Caco-2 (cell line): ENCODE measurements around the gene TIMD4. TPM values are rescaled to one million over a fixed set of nuclear protein-coding genes. Genes with fewer than 3 reads are reported as not detected.

ENCODE experiments used
- BruUV-seq: library from RNA; stranded (reverse); fragments of 400-500 nt; replicated peaks from 2 replicates; lab custom pipeline; 2021; lab: Mats Ljungman, UMichigan
- CTCF ChIA-PET: fragments of 300-600 bp; sonication (Branson Sonifier 250); formaldehyde crosslinking; loops from one replicate; lab custom pipeline; 2022; ENCODE audit warnings: antibody characterized with exemption; lab: Charles Lee
- POLR2A ChIA-PET: fragments of 300-600 bp; sonication (Branson Sonifier 250); formaldehyde crosslinking; loops from one replicate; lab custom pipeline; 2022; ENCODE audit warnings: antibody characterized with exemption; lab: Charles Lee
- DNase-seq, 2 experiments: peaks; one replicate each; pipeline versions ENCODE4 v3.0.0 to v3.0.0-alpha.2; 2020 to 2022
- H3K27me3 ChIP-seq: replicated peaks from 2 replicates; pipeline ENCODE4 v1.6.0; 2011; ENCODE audit warnings: low read length; ENCODE audit not compliant: control insufficient read depth, insufficient read depth
- H3K36me3 ChIP-seq: 2 replicates; pipeline ENCODE4 v1.5.1; 2011; ENCODE audit warnings: low read length; ENCODE audit not compliant: control insufficient read depth, insufficient read depth
- H3K4me1 ChIP-seq: fragments of 250-450 bp; sonication (Bioruptor Pico); 2 replicates; pipeline ENCODE4 v1.5.1; 2020; ENCODE audit warnings: mild to moderate bottlenecking
- H3K4me3 ChIP-seq: 2 replicates; pipeline ENCODE4 v1.5.1; 2011; ENCODE audit warnings: low read depth, mild to moderate bottlenecking, control low read depth, low read length
- H3K9me3 ChIP-seq: fragments of 250-450 bp; sonication (Bioruptor Pico); 2 replicates; pipeline ENCODE4 v1.5.1; 2020; ENCODE audit warnings: mild to moderate bottlenecking, moderate library complexity
- H3K27ac Mint-ChIP-seq: one replicate; pipeline ENCODE4 v1.8.0; 2022; ENCODE audit warnings: mixed read lengths; ENCODE audit not compliant: unreplicated experiment
- H3K27me3 Mint-ChIP-seq: one replicate; pipeline ENCODE4 v1.8.0; 2022; ENCODE audit warnings: mixed read lengths; ENCODE audit not compliant: insufficient read depth, unreplicated experiment
- H3K36me3 Mint-ChIP-seq: one replicate; pipeline ENCODE4 v1.8.0; 2022; ENCODE audit warnings: mild to moderate bottlenecking, mixed read lengths; ENCODE audit not compliant: insufficient read depth, unreplicated experiment
- H3K4me1 Mint-ChIP-seq: one replicate; pipeline ENCODE4 v1.8.0; 2022; ENCODE audit warnings: low read depth, mixed read lengths; ENCODE audit not compliant: unreplicated experiment
- H3K4me3 Mint-ChIP-seq: one replicate; pipeline ENCODE4 v1.8.0; 2022; ENCODE audit warnings: mild to moderate bottlenecking, moderate library complexity, mixed read lengths; ENCODE audit not compliant: unreplicated experiment
- H3K9me3 Mint-ChIP-seq: one replicate; pipeline ENCODE4 v1.8.0; 2022; ENCODE audit warnings: mixed read lengths; ENCODE audit not compliant: unreplicated experiment
- intact Hi-C: fragments of 100-400 bp; cut with micrococcal nuclease; formaldehyde crosslinking; loops from one replicate; pipeline ENCODE4 v1.10.0; 2022; ENCODE audit not compliant: unreplicated experiment
- total RNA-seq: library from RNA; stranded (reverse); gene quantifications from 2 replicates; pipeline ENCODE4 v1.2.3, GENCODE V29; 2022
- TF ChIP-seq, protein P1 (sequence below), 2 experiments: fragments of 200-600 bp in 1 of 2; IDR thresholded peaks; 1 replicate in 1 of 2; 2 replicates in 1 of 2; pipeline versions ENCODE4 v1.5.1 to v1.8.0; 2011 to 2022; ENCODE audit warnings: antibody characterized with exemption in 1 of 2, control low read depth in 1 of 2, inconsistent platforms in 1 of 2, low read depth in 1 of 2, low read length in 1 of 2, mild to moderate bottlenecking in 1 of 2, moderate library complexity in 1 of 2; ENCODE audit not compliant: insufficient read depth in 1 of 2, severe bottlenecking in 1 of 2, unreplicated experiment in 1 of 2

Gene TIMD4
- total RNA-seq, 1 experiment from 2014 or later = 1.7 TPM

GRCh38 chr5:156892864-156893263, 70.2 kb downstream of the TIMD4 start:
- Histone ChIP-seq H3K9me3 (no peaks in the 10 kb centered on the region), H3K4me1 (no peaks in the 10 kb centered on the region), H3K36me3 (no peaks in the 10 kb centered on the region), H3K27me3 (no peaks in the 10 kb centered on the region), H3K4me3 (no peak overlapping the region)
- Mint-ChIP-seq H3K27me3 (peaks cover 5% of the 10 kb centered on the region), H3K4me3 (no peak overlapping the region), H3K36me3 (no peaks in the 10 kb centered on the region), H3K27ac (no peak overlapping the region), H3K9me3 (no peaks in the 10 kb centered on the region), H3K4me1 (peaks cover 11% of the 10 kb centered on the region)
- no peak for DNase-seq
- intact Hi-C loops = loop anchor here (1.0 kb wide), 2 partner anchors 134 to 239 kb away; no protein-coding TSS in a partner anchor
- TF ChIP-seq, protein P1, sequence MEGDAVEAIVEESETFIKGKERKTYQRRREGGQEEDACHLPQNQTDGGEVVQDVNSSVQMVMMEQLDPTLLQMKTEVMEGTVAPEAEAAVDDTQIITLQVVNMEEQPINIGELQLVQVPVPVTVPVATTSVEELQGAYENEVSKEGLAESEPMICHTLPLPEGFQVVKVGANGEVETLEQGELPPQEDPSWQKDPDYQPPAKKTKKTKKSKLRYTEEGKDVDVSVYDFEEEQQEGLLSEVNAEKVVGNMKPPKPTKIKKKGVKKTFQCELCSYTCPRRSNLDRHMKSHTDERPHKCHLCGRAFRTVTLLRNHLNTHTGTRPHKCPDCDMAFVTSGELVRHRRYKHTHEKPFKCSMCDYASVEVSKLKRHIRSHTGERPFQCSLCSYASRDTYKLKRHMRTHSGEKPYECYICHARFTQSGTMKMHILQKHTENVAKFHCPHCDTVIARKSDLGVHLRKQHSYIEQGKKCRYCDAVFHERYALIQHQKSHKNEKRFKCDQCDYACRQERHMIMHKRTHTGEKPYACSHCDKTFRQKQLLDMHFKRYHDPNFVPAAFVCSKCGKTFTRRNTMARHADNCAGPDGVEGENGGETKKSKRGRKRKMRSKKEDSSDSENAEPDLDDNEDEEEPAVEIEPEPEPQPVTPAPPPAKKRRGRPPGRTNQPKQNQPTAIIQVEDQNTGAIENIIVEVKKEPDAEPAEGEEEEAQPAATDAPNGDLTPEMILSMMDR (IDR thresholded peaks at IDR 0.05; ENCODE audit: insufficient read depth in 1 of 2, low read depth in 1 of 2, low read length in 1 of 2, severe bottlenecking in 1 of 2, unreplicated experiment in 1 of 2) = no peak
- no TSS peak for BruUV-seq
- ChIA-PET POLR2A (no interaction called here), CTCF (no interaction called here)

- BruUV-seq = no TSS peak
- CTCF ChIA-PET = interaction anchor here (0.7 kb wide), 1 partner anchor 240 kb away, joined by 3 read pairs; no protein-coding TSS in a partner anchor
- intact Hi-C loops = loop anchor here (1.0 kb wide), 2 partner anchors 135 to 240 kb away; no protein-coding TSS in a partner anchor
Measured at GRCh38 chr5:156892223-156892622, 70.8 kb downstream of the TIMD4 start.

GRCh38 chr5:156888520-156888919, 74.5 kb downstream of the TIMD4 start:
- no peaks in the 10 kb centered on the region for H3K27me3 ChIP-seq
- no peaks in the 10 kb centered on the region for H3K4me1 ChIP-seq
- Mint-ChIP-seq H3K27ac (no peak overlapping the region), H3K36me3 (no peaks in the 10 kb centered on the region), H3K4me3 (no peak overlapping the region), H3K27me3 (peaks cover 5% of the 10 kb centered on the region), H3K9me3 (no peaks in the 10 kb centered on the region), H3K4me1 (peaks cover 11% of the 10 kb centered on the region)
- BruUV-seq = no TSS peak
- H3K4me3 ChIP-seq = no peak overlapping the region
- H3K36me3 ChIP-seq = no peaks in the 10 kb centered on the region
- intact Hi-C loops = no loop called here
- ChIA-PET CTCF (interaction anchor here (0.5 kb wide), 1 partner anchor 262 kb away, joined by 3 read pairs; no protein-coding TSS in a partner anchor), POLR2A (no interaction called here)
- no peaks in the 10 kb centered on the region for H3K9me3 ChIP-seq
- TF ChIP-seq, protein P1 (IDR thresholded peaks at IDR 0.05; ENCODE audit: insufficient read depth in 1 of 2, low read depth in 1 of 2, low read length in 1 of 2, severe bottlenecking in 1 of 2, unreplicated experiment in 1 of 2) = no peak
- DNase-seq = no peak

More at GRCh38 chr5:156892223-156892622, 70.8 kb downstream of the TIMD4 start:
- H3K27me3 Mint-ChIP-seq = peaks cover 5% of the 10 kb centered on the region
- H3K4me1 Mint-ChIP-seq = peaks cover 11% of the 10 kb centered on the region
- no peaks in the 10 kb centered on the region for H3K9me3 Mint-ChIP-seq
- Histone ChIP-seq H3K4me1 (no peaks in the 10 kb centered on the region), H3K9me3 (no peaks in the 10 kb centered on the region), H3K4me3 (no peak overlapping the region), H3K36me3 (no peaks in the 10 kb centered on the region), H3K27me3 (no peaks in the 10 kb centered on the region)
- H3K4me3 Mint-ChIP-seq = no peak overlapping the region
- POLR2A ChIA-PET = no interaction called here
- H3K27ac Mint-ChIP-seq = no peak overlapping the region
- H3K36me3 Mint-ChIP-seq = no peaks in the 10 kb centered on the region
- peak in 1 of 2 experiments; percentile 7 for DNase-seq
- TF ChIP-seq, protein P1 (IDR thresholded peaks at IDR 0.05; ENCODE audit: insufficient read depth in 1 of 2, low read depth in 1 of 2, low read length in 1 of 2, severe bottlenecking in 1 of 2, unreplicated experiment in 1 of 2) = no peak
